A673 (cell line): ENCODE results near the gene EVX2.

Experiments
- EZH2 ChIP-seq: fragments of 200-600 bp; sonication (generic); IDR thresholded peaks from 2 replicates; pipeline ENCODE4 v1.6.1; 2017; ENCODE audit warnings: borderline replicate concordance, low read depth, mild to moderate bottlenecking, mixed read lengths, antibody characterized with exemption, low read length; ENCODE audit not compliant: poor library complexity, severe bottlenecking
- TF ChIP-seq, protein P1 (sequence below): fragments of 300-800, 200-600 bp; sonication (generic); conservative IDR thresholded peaks from 2 replicates; pipeline ENCODE4 v1.5.1; 2017; ENCODE audit warnings: low read depth, mild to moderate bottlenecking, antibody characterized with exemption, low read length, moderate library complexity, mixed read lengths

DNA sequence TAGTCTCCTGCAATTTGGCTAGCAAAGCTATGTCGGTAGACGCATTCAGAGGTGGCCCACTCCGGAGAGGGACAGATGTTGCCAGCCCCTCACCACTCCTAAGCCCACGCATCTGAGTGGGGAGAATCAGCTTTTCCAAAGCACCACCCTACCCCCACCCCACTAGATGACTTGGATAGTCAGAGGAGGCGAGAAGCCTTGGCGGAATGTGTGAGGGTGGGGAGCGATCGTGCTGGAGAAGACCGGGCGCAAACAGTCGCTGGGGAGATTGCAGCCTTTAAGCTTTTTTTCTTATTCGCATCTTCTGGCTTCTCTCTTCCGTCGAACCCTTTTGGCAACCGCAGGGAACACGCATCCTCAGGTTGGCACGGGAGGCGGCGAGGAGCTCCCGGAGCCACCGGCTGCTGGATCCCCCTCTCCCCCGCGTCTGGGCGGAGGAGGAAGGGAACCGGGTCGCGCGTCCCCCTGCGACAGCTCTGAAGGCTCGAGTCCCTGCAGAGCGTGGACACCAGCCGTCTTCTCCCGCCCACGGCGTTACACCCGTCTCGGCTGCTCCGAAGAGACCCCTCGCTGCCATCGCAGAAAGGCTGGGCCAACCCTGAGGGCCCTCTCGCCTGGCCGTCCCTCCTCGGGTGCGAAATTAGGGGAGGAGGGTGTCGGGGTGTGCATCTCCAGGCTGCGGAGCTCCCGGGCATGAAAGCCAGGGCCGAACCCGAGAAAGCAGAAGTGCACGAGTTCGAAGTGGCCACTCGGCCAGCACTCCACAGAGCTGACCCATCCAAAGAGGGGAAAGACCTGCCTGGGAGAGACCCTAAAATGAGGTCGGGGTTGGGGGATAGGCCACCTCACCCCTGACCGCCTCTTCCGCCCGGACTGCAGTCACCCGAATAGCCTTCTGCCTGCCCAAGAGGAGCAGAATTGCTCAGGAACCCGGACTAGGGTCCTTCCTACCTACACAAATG lies 12.2 kb downstream of the EVX2 start:
- TF ChIP-seq, protein P1, sequence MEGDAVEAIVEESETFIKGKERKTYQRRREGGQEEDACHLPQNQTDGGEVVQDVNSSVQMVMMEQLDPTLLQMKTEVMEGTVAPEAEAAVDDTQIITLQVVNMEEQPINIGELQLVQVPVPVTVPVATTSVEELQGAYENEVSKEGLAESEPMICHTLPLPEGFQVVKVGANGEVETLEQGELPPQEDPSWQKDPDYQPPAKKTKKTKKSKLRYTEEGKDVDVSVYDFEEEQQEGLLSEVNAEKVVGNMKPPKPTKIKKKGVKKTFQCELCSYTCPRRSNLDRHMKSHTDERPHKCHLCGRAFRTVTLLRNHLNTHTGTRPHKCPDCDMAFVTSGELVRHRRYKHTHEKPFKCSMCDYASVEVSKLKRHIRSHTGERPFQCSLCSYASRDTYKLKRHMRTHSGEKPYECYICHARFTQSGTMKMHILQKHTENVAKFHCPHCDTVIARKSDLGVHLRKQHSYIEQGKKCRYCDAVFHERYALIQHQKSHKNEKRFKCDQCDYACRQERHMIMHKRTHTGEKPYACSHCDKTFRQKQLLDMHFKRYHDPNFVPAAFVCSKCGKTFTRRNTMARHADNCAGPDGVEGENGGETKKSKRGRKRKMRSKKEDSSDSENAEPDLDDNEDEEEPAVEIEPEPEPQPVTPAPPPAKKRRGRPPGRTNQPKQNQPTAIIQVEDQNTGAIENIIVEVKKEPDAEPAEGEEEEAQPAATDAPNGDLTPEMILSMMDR: no peak
- no peak for TF ChIP-seq EZH2
